IMR-90 (cell line): ENCODE data around the gene NT5C. TPM values are rescaled to one million over a fixed set of nuclear protein-coding genes. Genes with fewer than 3 reads are reported as not detected.

Experiments
- ATAC-seq: fragments of 200-7000 bp; cut with Tn5 transposase; 2 replicates; pipeline ENCODE4 v1.9.1; 2020; ENCODE audit warnings: low read depth, mild to moderate bottlenecking, moderate library complexity
- BruUV-seq: library from RNA; stranded (reverse); fragments of 400-500 nt; replicated peaks from 2 replicates; lab custom pipeline; 2021; lab: Mats Ljungman, UMichigan
- CTCF ChIA-PET: fragments of 300-600 bp; formaldehyde crosslinking; extraction: SDS; loops from one replicate; lab custom pipeline; 2021; ENCODE audit warnings: antibody characterized with exemption; lab: Yijun Ruan, JAX
- POLR2A ChIA-PET: fragments of 300-600 bp; sonication (Branson Sonifier 250); formaldehyde crosslinking; loops from one replicate; lab custom pipeline; 2022; ENCODE audit warnings: antibody characterized with exemption; ENCODE audit not compliant: unreplicated experiment; lab: Charles Lee
- DNase-seq: peaks from one replicate; pipeline ENCODE4 v3.0.0; 2013
- H2AFZ ChIP-seq: replicated peaks from 2 replicates; pipeline ENCODE3; 2013; ENCODE audit warnings: low read length, mild to moderate bottlenecking; ENCODE audit not compliant: poor library complexity
- H2AK5ac ChIP-seq: 2 replicates; pipeline ENCODE4 v1.6.1; 2013; ENCODE audit warnings: low read depth, low read length, inconsistent platforms
- H2AK9ac ChIP-seq: replicated peaks from 2 replicates; pipeline ENCODE3; 2013; ENCODE audit warnings: mild to moderate bottlenecking, low read depth, low read length, moderate library complexity; ENCODE audit not compliant: poor library complexity
- H2BK120ac ChIP-seq: 2 replicates; pipeline ENCODE4 v1.6.1; 2013; ENCODE audit warnings: low read depth, low read length, inconsistent platforms
- H2BK15ac ChIP-seq: 3 replicates; pipeline ENCODE4 v1.6.1; 2013; ENCODE audit warnings: low read depth, low read length, inconsistent platforms
- H2BK20ac ChIP-seq: 2 replicates; pipeline ENCODE4 v1.6.1; 2013; ENCODE audit warnings: low read depth, mild to moderate bottlenecking, inconsistent platforms, low read length, moderate library complexity
- H2BK5ac ChIP-seq: 2 replicates; pipeline ENCODE4 v1.6.1; 2013; ENCODE audit warnings: mild to moderate bottlenecking, low read depth, low read length, inconsistent platforms; ENCODE audit not compliant: poor library complexity, severe bottlenecking
- H3K14ac ChIP-seq: replicated peaks from 2 replicates; pipeline ENCODE4 v1.6.1; 2013; ENCODE audit warnings: low read depth, low read length, inconsistent platforms
- H3K18ac ChIP-seq: 2 replicates; pipeline ENCODE4 v1.6.1; 2013; ENCODE audit warnings: low read depth, low read length, control low read depth
- H3K23ac ChIP-seq: 2 replicates; pipeline ENCODE4 v1.6.1; 2013; ENCODE audit warnings: low read depth, low read length, inconsistent platforms
- H3K27ac ChIP-seq: 2 replicates; pipeline ENCODE4 v1.5.1; 2013; ENCODE audit warnings: mild to moderate bottlenecking, control low read depth, low read length; ENCODE audit not compliant: insufficient read depth
- H3K27me3 ChIP-seq: 2 replicates; pipeline ENCODE4 v1.6.1; 2013; ENCODE audit warnings: low read length; ENCODE audit not compliant: control insufficient read depth, insufficient read depth
- H3K36me3 ChIP-seq: 2 replicates; pipeline ENCODE4 v1.6.1; 2013; ENCODE audit warnings: low read length, mixed read lengths; ENCODE audit not compliant: control insufficient read depth, insufficient read depth
- H3K4ac ChIP-seq: 2 replicates; pipeline ENCODE4 v1.6.1; 2013; ENCODE audit warnings: low read depth, low read length, inconsistent platforms
- H3K4me1 ChIP-seq: 2 replicates; pipeline ENCODE4 v1.6.1; 2013; ENCODE audit warnings: low read length, mixed read lengths; ENCODE audit not compliant: control insufficient read depth, insufficient read depth
- H3K4me2 ChIP-seq: 2 replicates; pipeline ENCODE4 v1.6.1; 2013; ENCODE audit warnings: low read depth, mild to moderate bottlenecking, control low read depth, low read length, moderate library complexity
- H3K4me3 ChIP-seq: 2 replicates; pipeline ENCODE4 v1.5.1; 2013; ENCODE audit warnings: low read depth, mild to moderate bottlenecking, control low read depth, low read length, moderate library complexity; ENCODE audit not compliant: insufficient read depth
- H3K56ac ChIP-seq: 2 replicates; pipeline ENCODE4 v1.6.1; 2013; ENCODE audit warnings: low read length, inconsistent platforms; ENCODE audit not compliant: insufficient read depth; ENCODE audit errors: extremely low read depth
- H3K79me1 ChIP-seq, 2 experiments: 2 replicates each; pipeline ENCODE4 v1.6.1; 2013; ENCODE audit warnings: low read length in 2 of 2, inconsistent platforms in 1 of 2, low read depth in 1 of 2
- H3K9ac ChIP-seq: 2 replicates; pipeline ENCODE4 v1.6.1; 2013; ENCODE audit warnings: low read depth, low read length, control low read depth
- H3K9me1 ChIP-seq: 2 replicates; pipeline ENCODE4 v1.6.1; 2013; ENCODE audit warnings: low read length, inconsistent platforms; ENCODE audit not compliant: insufficient read depth
- H3K9me3 ChIP-seq: 2 replicates; pipeline ENCODE4 v1.6.1; 2013; ENCODE audit warnings: low read length; ENCODE audit not compliant: control insufficient read depth, insufficient read depth
- H4K20me1 ChIP-seq: 2 replicates; pipeline ENCODE4 v1.6.1; 2013; ENCODE audit warnings: low read length, inconsistent platforms; ENCODE audit not compliant: insufficient read depth
- H4K5ac ChIP-seq: 2 replicates; pipeline ENCODE4 v1.6.1; 2013; ENCODE audit warnings: mild to moderate bottlenecking, low read depth, low read length, control low read depth
- H4K8ac ChIP-seq, 2 experiments: 2 replicates each; pipeline ENCODE4 v1.6.1; 2013; ENCODE audit warnings: low read depth in 2 of 2, low read length in 2 of 2, control low read depth in 1 of 2, inconsistent platforms in 1 of 2
- H4K91ac ChIP-seq: 2 replicates; pipeline ENCODE4 v1.6.1; 2013; ENCODE audit warnings: low read depth, low read length, inconsistent platforms; ENCODE audit not compliant: insufficient read depth
- BHLHE40 ChIP-seq: fragments of 150-350 bp; IDR thresholded peaks from 2 replicates; pipeline ENCODE4 v1.6.1; 2016; ENCODE audit warnings: mild to moderate bottlenecking, low read depth, low read length
- CEBPB ChIP-seq: IDR thresholded peaks from 2 replicates; pipeline ENCODE4 v1.6.1; 2012; ENCODE audit warnings: low read depth, low read length, improper control_type of control experiment
- FOS ChIP-seq: fragments of 150-350 bp; IDR thresholded peaks from 2 replicates; pipeline ENCODE4 v1.6.1; 2016; ENCODE audit warnings: low read depth, low read length
- MAFK ChIP-seq: IDR thresholded peaks from 2 replicates; pipeline ENCODE4 v1.6.1; 2012; ENCODE audit warnings: low read depth, low read length, improper control_type of control experiment
- MAZ ChIP-seq: IDR thresholded peaks from 2 replicates; pipeline ENCODE4 v1.6.1; 2012; ENCODE audit warnings: low read depth, mild to moderate bottlenecking, low read length, improper control_type of control experiment, moderate library complexity, borderline replicate concordance
- MXI1 ChIP-seq: IDR thresholded peaks from 2 replicates; pipeline ENCODE4 v1.6.1; 2012; ENCODE audit warnings: low read depth, mild to moderate bottlenecking, low read length, moderate library complexity, borderline replicate concordance
- NFE2L2 ChIP-seq: fragments of 150-350 bp; IDR thresholded peaks from 2 replicates; pipeline ENCODE4 v1.6.1; 2016; ENCODE audit warnings: low read depth, mild to moderate bottlenecking, low read length
- POLR2A ChIP-seq: IDR thresholded peaks from 2 replicates; pipeline ENCODE4 v1.6.1; 2012; ENCODE audit warnings: mild to moderate bottlenecking, low read depth, low read length
- RAD21 ChIP-seq: IDR thresholded peaks from 2 replicates; pipeline ENCODE4 v1.6.1; 2012; ENCODE audit warnings: low read length, improper control_type of control experiment
- RFX5 ChIP-seq: IDR thresholded peaks from 2 replicates; pipeline ENCODE4 v1.8.0; 2012; ENCODE audit warnings: low read depth, mild to moderate bottlenecking, low read length, moderate library complexity
- SMC3 ChIP-seq: fragments of 150-350 bp; IDR thresholded peaks from 2 replicates; pipeline ENCODE4 v1.6.1; 2016; ENCODE audit warnings: low read depth, mild to moderate bottlenecking, antibody characterized with exemption, low read length, moderate library complexity
- USF2 ChIP-seq: fragments of 150-350 bp; IDR thresholded peaks from 2 replicates; pipeline ENCODE4 v1.6.1; 2017; ENCODE audit warnings: mild to moderate bottlenecking, antibody characterized with exemption, low read length, low read depth
- WGBS, 2 experiments: methylation state at CpG; one replicate each; pipeline versions ENCODE4 v1.1.5 to v1.1.7; 2013; ENCODE audit warnings: missing lambda C conversion rate in 2 of 2; ENCODE audit not compliant: insufficient read length in 1 of 2; ENCODE audit errors: extremely low coverage in 2 of 2; 5-methylcytosine and 5-hydroxymethylcytosine counted together
- dilution Hi-C: fragments of 300-500 bp; cut with HindIII; formaldehyde crosslinking; loops from one replicate; pipeline ENCODE4 v1.14.3; 2018; ENCODE audit warnings: low sequenced_read_pairs; ENCODE audit not compliant: unreplicated experiment
- in situ Hi-C: fragments of 300-500 bp; cut with MboI; formaldehyde crosslinking; loops from 3 replicates; pipeline ENCODE4 v1.14.3; 2019; ENCODE audit warnings: low sequenced_read_pairs, inconsistent platforms, mixed read lengths
- intact Hi-C: fragments of 100-400 bp; cut with micrococcal nuclease; formaldehyde crosslinking; loops from 2 replicates; pipeline ENCODE4 v1.10.0; 2022
- polyA plus RNA-seq, 3 experiments: library from polyadenylated mRNA; depleted of rRNA; stranded (reverse); fragments of >200 nt; gene quantifications; 2 replicates each; pipeline ENCODE4 v1.2.3, GENCODE V29; 2012; ENCODE audit warnings: low replicate concordance in 1 of 3
- total RNA-seq: library from RNA; depleted of rRNA; stranded (reverse); fragments of >200 nt; gene quantifications from 2 replicates; pipeline ENCODE4 v1.2.3, GENCODE V29; 2012
- TF ChIP-seq, protein P1 (sequence below): conservative IDR thresholded peaks from 2 replicates; pipeline ENCODE4 v1.5.1; 2012; ENCODE audit warnings: mild to moderate bottlenecking, low read depth, low read length, improper control_type of control experiment
- TF ChIP-seq, protein P2 (sequence below): fragments of 150-350 bp; IDR thresholded peaks from 2 replicates; pipeline ENCODE4 v1.6.1; 2016; ENCODE audit warnings: low read depth, mild to moderate bottlenecking, low read length, moderate library complexity, borderline replicate concordance

Gene NT5C
- total and polyA plus RNA-seq, 2 of the 4 experiments (the other 2 are of a cell fraction): 24.0 to 44.6 TPM

GRCh38 chr17:75081611-75082540 lies 49.7 kb downstream of the NT5C start:
- Histone ChIP-seq H3K4me2 (no peak overlapping the region), H3K36me3 (no peaks in the 10 kb centered on the region), H4K8ac (no peak overlapping the region), H4K91ac (no peak overlapping the region), H3K4ac (peak overlapping the region; percentile 33; the same call in 1 of the 2 replicates), H3K14ac (no peak overlapping the region), H3K56ac (no peak overlapping the region), H3K9me1 (peaks cover 21% of the 10 kb centered on the region), H4K20me1 (no peaks in the 10 kb centered on the region), H3K23ac (no peak overlapping the region), H4K5ac (no peak overlapping the region), H3K27ac (no peak overlapping the region), H2BK5ac (no peak overlapping the region), H2AK9ac (peak overlapping the region; percentile 68), H3K4me1 (peaks cover 24% of the 10 kb centered on the region), H2AFZ (peak overlapping the region; percentile 69), H3K9me3 (no peaks in the 10 kb centered on the region), H2AK5ac (peak overlapping the region; percentile 43; the same call in 1 of the 2 replicates), H3K79me1 (no peaks in the 10 kb centered on the region; a peak in 1 of 4 replicates), H3K4me3 (no peak overlapping the region), H3K18ac (no peak overlapping the region), H2BK120ac (peak overlapping the region; percentile 6; the same call in 1 of the 2 replicates), H2BK15ac (no peak overlapping the region; the same call in 2 of the 3 replicates), H3K9ac (no peak overlapping the region), H3K27me3 (no peaks in the 10 kb centered on the region), H2BK20ac (peak overlapping the region; percentile 5; the same call in 1 of the 2 replicates)
- WGBS, 2 experiments: 68% methylated on average over 8 of the region's 13 CpGs; no CpG with 5 or more reads in 1 of the 2 experiments
- no peak for ATAC-seq
- no TSS peak for BruUV-seq
- no peak for DNase-seq
- POLR2A ChIA-PET: no interaction called here
- intact Hi-C loops (no loop called here), in situ Hi-C loops (no loop called here), dilution Hi-C loops (no loop called here)
- CTCF ChIA-PET: interaction anchor here (0.7 kb wide), 1 partner anchor 11 kb away, joined by 6 read pairs; no protein-coding TSS in a partner anchor
- no peak for TF ChIP-seq CEBPB
- TF ChIP-seq POLR2A: no peak
- TF ChIP-seq, protein P1, sequence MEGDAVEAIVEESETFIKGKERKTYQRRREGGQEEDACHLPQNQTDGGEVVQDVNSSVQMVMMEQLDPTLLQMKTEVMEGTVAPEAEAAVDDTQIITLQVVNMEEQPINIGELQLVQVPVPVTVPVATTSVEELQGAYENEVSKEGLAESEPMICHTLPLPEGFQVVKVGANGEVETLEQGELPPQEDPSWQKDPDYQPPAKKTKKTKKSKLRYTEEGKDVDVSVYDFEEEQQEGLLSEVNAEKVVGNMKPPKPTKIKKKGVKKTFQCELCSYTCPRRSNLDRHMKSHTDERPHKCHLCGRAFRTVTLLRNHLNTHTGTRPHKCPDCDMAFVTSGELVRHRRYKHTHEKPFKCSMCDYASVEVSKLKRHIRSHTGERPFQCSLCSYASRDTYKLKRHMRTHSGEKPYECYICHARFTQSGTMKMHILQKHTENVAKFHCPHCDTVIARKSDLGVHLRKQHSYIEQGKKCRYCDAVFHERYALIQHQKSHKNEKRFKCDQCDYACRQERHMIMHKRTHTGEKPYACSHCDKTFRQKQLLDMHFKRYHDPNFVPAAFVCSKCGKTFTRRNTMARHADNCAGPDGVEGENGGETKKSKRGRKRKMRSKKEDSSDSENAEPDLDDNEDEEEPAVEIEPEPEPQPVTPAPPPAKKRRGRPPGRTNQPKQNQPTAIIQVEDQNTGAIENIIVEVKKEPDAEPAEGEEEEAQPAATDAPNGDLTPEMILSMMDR: no peak
- TF ChIP-seq RFX5: no peak
- TF ChIP-seq, protein P2, sequence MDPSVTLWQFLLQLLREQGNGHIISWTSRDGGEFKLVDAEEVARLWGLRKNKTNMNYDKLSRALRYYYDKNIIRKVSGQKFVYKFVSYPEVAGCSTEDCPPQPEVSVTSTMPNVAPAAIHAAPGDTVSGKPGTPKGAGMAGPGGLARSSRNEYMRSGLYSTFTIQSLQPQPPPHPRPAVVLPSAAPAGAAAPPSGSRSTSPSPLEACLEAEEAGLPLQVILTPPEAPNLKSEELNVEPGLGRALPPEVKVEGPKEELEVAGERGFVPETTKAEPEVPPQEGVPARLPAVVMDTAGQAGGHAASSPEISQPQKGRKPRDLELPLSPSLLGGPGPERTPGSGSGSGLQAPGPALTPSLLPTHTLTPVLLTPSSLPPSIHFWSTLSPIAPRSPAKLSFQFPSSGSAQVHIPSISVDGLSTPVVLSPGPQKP: no peak
- no peak for TF ChIP-seq SMC3
- no peak for TF ChIP-seq NFE2L2
- TF ChIP-seq MXI1: no peak
- no peak for TF ChIP-seq FOS
- no peak for TF ChIP-seq MAZ
- no peak for TF ChIP-seq BHLHE40
- no peak for TF ChIP-seq MAFK
- no peak for TF ChIP-seq RAD21
- TF ChIP-seq USF2: no peak
